Fibroblast of the conjunctiva (primary cell): ENCODE results near the gene C16orf87.

Experiments used
- DNase-seq: peaks from one replicate; pipeline ENCODE4 v3.0.0-alpha.2; 2010; ENCODE audit warnings: low read depth

Gene C16orf87

DNA sequence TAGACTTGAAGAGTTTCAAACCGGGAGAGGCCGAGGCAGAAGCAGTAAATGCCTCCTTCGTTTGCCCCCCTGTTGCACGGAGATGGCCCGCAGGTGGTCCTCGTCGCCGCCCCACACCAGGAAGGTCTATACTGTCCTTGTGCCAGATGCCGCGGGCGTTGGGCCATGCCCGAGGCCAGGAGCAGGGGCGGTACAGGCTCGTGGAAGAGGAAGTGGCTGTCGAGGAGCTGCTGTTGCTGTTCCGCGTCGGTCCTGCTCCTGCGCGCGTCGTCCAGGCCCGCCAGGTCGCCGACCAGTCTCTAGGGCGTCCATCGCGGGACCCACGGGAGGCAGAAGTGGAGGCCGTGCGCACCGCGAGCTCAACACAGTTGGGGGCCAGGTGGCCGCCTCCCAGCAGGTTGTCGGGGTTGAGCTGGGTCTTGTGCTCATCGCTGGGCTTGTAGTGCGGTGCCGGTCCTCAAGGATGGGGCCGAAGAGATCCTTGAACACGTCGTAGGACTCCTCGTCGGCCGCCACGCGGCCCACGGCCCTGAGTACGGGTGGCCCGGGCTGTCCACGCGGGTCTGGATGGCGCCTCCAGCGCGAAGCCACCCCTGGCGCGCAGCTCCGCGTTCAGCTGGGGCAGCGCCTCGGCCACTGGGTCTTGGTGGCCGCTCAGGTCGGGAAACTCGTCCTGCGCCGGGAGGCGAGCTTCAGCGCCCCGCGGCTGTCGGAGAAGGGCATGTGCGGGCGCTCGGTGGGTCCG lies 13.1 kb upstream of the C16orf87 start:
- no peak for DNase-seq

DNA sequence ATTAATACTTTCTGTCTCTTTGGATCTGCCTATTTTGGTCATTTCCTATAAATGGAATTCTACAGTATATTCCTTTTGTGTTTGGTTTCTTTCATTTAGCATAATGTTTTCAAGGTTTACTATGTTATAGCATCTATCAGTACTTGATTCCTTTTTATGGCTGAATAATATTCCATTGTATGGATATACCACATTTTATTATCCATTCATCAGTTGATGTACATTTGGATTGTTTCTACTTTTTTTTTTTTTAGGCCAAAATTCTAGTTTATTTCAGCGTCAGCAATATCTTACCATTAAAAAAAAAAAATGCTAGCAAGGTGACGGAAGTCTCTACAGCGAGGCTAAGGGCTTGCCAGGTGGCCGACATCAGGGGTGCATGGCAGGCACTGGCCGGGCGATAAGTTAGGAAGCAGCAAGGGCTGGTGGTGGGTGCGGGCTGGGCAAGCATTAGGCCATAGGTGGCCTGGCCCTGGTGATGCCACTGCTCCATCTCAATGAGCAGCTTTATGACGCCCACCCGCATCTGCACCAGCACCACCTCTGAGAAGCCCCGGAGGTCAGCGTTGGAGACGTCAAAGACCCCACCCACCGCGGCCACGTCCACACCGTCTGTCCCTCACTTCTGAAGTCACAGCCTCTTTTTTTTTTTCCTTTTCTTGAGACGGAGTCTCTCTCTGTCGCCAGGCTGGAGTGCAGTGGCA lies 11.4 kb upstream of the C16orf87 start:
- DNase-seq = no peak

DNA sequence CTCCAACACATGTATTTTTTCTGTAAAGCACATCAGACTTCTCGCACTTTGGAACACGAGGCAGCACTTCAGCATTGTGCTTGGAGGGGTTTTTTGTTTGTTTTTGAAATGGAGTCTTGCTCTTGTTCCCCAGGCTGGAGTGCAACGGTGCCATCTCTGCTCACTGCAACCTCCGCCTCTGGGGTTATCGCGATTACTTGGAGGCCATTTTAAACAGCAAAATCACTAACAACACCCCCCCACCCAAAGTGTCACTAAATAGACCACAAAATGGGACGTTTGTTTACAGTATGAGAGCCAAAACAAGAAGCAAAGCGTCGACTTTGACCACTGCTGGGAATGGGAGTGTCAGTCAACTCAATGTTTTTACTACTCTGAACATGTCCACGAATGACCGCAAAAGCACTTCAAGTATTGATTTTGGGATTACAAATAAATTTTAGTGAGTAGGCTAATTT lies 9.0 kb upstream of the C16orf87 start:
- DNase-seq = no peak

DNA sequence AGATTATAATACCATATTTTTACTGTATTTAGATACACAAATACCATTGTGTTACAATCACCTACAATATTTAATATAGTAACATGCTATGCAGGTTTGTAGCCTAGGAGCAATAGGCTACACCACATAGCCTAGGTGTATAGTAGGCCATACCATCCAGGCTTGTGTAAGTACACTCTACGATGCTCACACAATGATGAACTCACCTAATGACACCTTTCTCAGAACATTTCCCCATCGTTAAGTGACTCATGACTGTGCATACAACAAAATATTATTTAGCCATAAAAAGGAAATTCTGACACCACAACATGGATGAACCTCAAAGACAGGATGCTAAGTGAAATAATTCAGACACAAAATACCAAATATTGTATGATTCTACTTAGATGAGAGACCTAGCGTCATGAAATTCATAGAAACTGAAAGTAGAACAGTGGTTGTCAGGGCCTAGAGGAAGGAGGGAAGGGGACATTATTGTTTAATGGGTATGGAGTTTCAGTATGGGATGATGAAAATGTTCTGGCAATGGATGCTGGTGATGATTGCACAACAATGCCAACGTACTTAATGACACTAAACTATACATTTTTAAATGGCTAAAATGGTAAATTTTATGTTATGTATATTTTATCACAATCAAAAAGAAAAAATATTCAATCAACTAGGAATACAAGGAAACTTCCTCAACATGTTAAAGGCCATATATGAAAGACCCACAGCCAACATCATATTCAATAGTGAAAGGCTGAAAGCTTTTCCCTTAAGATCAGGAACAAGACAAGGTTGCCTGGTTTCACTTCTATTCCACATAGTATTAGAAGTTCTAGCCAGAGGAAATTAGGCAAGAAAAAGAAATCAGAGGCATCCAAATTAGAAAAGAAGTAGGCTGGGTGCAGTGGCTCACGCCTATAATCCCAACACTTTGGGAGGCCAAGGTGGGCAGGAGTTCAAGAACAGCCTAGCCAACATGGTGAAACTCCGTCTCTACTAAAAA lies 5.9 kb upstream of the C16orf87 start:
- no peak for DNase-seq

DNA sequence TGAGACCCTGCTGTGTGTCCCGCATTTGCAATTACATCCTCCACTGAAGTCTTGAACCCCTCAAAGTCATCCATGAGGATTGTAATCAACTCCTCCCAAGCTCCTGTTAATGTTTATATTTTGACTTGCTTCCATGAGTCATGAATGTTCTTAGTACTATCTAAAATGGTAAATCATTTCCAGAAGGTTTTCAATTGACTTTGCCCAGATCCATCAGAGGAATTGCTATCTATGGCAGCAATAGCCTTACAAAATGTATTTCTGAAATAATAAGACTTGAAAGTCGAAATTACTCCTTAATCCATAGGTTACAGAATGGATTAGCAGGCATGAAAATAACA lies 2.5 kb upstream of the C16orf87 start:
- no peak for DNase-seq

DNA sequence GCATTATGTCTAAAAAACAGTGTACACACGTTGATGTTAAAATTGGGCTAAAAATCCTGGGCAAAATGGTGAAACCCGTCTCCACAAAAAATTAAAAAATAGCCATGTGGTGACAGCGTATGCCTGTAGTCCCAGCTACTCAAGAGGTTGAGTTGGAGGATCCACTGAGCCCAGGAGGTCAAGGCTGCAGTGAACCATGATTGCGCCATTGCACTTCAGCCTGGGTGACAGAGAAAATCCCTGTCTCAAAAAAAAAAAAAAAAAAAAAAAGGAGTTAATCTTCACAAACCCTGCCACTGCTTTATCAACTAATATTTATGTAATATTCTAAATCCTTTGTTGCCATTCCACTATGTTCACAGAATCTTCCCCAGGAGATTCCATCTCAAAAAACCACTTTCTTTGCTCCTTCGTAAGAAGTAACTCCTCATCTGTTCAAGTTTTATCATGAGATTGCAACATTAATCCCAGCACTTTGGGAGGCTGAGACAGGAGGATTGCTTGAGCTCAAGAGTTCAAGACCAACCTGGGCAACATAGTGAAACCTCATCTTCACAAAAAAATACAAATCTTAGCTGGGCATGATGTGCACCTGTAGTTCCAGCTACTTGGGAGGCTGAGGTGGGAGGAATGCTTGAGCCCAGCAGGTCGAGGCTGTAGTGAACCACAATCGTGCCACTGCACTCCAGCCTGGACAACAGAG lies 1.9 kb upstream of the C16orf87 start:
- no peak for DNase-seq

DNA sequence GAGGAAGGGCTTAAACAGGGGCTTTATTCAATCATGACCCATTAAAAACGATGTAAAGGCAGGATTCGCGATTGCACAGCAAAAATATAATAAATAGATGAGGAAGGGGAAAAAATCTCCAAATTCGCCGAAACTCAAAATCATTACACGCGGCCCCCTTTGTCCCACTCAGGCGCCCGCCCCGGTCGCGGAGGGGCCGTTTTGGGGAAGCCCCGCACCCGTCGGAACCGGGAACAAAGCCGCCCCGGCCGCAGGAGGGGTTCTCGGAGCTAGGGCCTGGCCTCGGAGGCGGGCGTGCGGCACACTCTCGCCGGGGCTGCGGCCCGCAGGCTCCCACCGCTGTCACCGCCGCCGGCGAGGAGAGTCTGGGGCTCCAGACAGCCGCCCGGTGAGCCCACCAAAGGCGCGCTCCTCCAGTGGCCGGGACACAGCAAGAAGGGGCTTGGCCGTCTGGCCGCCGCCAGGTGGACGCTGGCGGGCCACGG lies 521 bp downstream of the C16orf87 start:
- DNase-seq = no peak

DNA sequence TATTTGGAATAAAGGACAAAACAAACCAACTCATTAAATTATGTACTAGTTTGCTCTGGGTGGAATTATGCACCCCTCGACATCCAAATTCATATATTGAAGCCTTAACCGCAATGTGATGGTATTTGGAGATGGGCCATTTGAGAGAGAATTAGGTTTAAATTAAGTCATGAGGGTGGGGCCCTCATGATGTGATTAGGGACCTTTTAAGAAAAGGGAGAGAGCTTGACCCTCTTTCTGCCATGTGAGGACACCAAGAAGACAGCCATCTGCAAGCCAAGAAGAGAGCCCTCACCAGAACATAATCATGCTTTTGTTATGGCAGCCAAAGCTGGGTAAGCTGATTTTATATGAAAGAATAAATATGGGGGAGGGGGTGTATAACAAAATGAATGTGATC lies 2.0 kb downstream of the C16orf87 start:
- no peak for DNase-seq

DNA sequence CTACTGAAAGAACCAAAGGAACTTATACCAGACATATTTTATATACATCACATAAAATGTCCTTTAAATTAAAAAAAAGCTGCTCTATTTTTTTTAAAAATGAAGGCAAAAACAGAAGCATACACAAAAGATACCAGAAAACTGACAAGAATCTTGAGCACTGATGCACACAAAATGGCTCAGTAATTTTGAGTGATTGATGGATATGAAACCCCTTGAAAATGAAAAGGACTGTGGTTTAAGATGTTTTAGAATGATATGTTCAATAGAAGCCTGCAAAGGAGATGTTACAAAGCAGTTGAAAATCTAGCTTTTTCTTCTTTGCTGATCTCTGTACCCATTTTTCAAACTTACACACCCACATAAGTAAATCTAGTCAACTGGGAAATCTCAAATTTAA lies 2.7 kb downstream of the C16orf87 start:
- DNase-seq = no peak

DNA sequence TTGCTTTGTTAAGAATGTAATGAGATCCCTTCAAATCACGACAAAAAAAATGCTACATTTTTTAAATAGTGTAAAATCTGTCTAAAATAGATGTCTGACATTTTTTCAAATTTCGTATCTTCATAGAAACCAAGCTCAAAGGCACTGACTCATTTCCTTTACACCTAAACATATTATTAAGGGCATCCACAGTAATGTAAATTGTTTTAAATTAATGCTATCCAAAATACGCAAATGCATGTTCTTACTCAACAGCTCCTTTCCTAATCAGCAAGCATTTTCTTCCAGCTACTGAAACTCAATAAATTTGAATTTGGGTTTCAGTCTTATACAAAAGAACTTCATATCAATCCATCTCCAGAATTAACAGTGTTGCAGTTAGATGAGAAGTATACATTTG lies 4.3 kb downstream of the C16orf87 start:
- DNase-seq = no peak

DNA sequence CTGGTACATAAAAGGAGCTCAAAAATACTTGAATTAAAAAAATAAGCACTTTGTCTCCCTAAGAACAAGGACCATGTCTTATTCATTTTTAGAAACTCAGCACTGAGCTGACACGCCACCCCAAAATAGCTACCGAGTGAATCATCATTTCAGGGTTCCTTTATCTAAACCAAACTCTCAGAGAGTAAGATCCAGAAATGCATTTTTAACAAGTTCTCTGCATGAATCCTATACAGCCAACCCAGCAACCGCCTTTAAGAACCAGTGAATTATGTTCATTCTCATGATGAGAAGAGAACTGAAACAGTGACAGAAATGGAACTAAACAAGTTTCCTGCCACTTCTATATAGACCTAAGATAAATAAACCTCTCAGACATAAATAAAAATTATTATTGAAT lies 8.7 kb downstream of the C16orf87 start:
- no peak for DNase-seq

DNA sequence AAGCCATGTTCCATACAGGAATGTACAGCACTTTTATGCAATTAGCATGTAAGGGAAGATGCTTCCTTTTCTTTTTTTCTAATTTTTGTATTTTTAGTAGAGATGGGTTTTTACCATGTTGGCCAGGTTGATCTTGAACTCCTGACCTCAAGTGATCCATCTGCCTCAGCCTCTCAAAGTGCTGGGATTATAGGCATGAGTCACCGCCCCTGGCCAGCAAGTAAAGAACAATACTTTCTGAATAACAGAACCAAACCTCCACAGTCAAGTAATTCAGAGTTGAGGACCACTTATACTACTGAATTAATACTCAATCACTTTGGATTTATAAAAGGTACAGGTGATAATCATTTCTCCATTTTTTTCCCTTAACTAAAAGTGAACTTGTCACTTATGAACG lies 13.0 kb downstream of the C16orf87 start:
- no peak for DNase-seq

DNA sequence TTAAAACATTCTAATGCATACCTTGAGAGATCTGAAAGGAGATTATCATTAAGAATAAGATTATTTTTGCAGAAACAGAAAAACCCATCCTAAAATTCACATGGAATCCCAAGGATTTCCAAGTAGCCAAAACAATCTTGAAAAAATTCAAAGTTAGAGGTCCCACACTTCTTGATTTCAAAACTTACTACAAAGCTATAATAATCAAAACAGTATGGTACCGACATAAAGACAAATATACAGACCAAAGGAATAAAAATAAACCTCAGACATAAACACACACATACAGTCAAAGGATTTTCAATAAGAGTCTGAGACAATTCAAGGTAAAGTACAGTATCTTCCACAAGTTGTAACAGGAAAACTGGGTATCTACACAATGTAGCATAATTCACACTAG lies 16.2 kb downstream of the C16orf87 start:
- no peak for DNase-seq

DNA sequence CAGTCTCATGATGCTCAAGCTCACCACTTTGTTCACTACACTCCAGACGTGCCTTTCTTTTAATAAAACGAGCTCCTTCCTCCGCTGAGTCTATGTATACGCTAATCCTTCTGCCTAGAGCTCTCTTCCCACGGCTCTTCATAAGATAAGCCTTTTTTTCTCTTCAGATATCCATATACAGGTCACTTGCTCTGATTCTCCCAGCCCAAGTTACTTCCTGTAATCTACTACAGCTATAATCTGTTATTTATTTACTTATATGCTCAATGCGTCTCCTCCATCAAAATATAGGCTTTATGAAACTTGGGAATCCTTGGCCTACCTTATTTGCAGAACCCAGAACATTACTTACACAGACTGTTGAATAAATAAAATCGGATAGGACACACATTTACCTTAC lies 17.4 kb downstream of the C16orf87 start:
- DNase-seq = no peak

DNA sequence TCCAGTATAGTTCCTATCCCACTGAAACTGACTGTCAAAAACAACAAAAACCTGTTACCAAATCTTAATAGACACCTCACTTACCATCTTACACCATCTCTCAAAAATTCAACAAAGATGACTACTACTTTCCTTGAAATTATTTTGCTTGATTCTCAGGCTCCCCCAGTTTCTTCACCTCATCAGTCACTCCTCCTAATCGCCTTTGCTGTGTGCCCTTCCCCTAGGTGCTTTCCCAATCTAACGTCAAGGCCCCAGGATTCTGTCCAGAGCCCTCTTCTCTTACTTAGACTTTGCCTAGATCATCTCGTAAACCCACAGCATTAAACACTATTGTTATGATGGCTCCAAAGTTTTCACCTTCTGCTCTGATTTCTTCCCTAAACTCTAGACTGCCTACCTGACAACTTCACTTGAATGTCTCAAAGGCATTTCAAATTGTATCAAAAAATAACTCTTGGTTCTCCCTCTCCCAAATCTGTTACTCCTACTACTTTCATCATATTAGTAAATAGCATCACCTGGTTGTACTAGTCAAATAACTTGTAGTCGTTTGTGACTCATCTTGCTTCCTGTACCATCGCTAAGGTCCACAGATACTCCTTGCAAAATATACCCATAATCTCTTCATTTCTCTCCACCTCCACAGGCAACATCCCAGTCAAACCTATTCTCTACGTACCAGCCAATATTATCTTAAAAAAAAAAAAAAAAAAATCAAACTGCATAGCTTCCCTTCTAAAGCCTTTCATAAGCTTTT lies 18.0 kb downstream of the C16orf87 start:
- no peak for DNase-seq

DNA sequence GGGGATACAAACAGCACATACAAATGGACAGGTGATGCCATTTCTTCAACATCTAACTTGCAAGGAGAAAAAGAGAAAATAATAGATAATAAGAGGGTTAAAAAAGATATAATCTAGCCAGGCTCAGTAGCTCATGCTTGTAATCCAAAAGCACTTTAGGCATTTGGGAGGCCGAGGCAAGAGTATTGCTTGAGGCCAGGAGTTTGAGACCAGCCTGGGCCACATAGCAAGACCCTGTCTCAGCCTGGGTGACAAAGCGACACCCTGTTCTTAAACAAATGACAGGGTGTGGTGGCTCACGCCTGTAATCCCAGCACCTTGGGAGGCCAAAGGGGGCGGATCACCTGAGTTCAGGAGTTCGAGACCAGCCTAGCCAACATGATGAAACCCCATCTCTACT lies 19.3 kb downstream of the C16orf87 start:
- no peak for DNase-seq

DNA sequence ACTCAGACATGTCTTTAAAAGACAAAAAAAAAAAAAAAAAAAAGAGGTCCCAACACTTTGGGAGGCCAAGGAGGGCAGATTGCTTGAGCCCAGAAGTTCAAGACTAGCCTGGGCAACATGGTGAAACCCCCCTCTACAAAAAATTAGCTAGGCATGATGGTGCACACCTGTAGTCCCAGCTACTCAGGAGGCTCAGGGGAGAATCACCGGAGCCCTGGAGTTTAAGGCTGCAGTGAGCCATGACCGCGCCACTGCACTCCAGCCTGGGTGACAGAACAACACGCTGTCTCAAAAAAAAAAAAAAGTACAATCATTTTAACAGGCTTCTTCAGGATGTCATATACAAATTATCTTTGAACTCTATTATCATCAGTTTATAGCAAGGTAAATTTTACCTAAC lies 22.0 kb downstream of the C16orf87 start:
- no peak for DNase-seq

DNA sequence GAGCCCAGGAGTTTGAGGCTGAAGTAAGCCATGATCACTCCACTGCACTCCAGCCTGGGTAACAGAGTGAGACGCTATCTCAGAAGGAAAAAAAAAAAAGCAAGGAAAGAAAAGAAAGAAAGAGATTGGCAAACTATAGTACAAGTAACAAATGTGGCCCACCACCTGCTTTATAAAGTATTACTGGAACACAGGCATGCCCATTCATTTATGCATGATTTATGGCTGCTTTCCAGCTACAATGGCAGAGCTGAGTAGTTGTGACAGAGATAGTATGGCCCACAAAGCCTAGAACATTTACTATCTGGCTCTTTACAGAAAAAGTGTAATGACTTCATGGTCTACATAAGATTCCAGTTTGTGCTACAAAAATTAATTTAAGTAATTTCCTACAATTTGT lies 23.6 kb downstream of the C16orf87 start:
- DNase-seq = no peak

DNA sequence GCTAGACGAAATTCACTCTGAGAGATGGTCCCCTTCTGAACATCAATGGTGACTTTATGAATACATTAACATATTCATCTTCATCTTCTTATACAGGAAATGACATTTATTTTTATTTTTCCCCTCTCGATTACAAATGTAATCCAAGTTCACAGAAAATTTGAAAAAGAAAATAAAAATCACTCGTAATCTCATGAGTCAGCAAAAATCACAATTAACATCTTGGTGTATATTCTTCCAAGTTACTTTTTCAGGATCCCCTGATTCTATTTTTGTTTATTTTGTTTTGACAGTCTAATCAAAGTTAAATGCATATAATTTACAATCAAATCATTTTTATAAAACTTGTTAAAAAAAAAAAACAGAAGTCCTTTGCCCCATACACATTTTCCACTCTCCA lies 27.6 kb downstream of the C16orf87 start:
- no peak for DNase-seq

DNA sequence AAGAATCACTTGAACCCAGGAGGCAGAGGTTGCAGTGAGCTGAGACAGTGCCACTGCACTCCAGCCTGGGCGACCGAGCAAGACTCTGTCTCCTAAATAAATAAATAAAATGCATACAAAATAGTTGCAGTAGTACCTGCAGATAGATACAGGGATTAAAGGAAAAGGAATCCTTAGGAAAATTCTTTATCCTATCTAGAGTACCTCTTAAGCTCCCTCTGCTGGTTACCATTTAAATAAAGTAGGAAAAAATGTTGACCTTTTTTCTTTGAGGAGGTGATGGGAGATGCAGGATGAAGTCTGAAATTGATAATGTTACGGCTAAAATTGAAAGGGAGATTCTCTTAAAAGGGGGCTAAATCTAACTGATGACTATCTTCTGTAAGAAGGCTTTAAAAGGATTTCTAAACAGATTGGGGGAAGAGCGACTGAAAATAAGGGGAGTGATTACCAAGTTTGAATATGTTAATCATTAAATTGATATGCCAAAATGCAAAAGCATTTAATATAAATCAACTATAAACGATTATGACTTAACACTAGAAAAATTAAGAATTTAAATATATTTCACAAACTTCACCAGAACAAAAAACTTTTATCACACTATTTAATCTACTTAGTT lies 29.4 kb downstream of the C16orf87 start:
- DNase-seq = no peak

DNA sequence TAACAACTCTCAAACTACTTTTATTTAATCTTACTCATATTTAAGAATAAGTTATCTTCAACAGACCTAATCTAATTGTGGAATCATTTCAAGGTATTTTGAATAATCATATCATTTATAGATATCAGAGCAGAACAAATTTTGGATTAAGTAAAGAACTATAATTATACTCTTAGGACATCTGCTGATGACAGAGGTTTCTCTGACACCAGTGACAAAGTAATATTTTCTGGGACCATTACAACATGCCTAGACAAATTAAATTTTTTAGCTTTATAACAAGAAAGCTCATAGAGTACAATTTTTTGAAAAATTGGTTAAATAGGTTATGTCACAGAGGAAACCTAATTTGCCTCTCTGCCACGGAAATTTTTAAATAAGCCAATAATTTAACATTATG lies 30.5 kb downstream of the C16orf87 start:
- DNase-seq = no peak
